ENCODE data around the gene PCSK5.

PCSK5 gene

DNA sequence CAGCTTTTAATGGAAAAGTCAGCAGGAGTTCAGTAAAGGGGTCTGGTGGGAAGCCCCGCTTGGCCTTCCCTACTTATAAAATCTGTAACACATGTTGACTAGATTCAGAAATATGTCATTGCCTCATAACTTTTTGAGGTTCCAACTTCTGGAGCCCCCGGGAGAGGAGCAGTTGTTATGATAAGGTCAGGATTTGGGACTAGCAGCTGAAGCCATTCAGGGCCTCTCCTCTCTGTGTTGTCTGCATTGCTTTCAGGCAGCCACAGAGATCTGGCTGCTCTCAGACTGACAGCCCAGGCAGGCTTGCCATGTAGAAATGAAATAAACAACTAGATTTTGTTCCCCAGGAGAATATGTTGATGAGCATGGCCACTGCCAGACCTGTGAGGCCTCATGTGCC lies 336.7 kb downstream of the PCSK5 start:
- H3K27ac ChIP-seq (ENCODE audit: low read length): no peak overlapping the region
- no peak overlapping the region for H3K4me2 ChIP-seq (ENCODE audit: insufficient read depth, low read length)
- DNase-seq: no peak
- H4K20me1 ChIP-seq (ENCODE audit: insufficient read depth, low read length): no peaks in the 10 kb centered on the region
- no peaks in the 10 kb centered on the region for H3K36me3 ChIP-seq (ENCODE audit: insufficient read depth, low read length)
- H3K79me2 ChIP-seq (ENCODE audit: insufficient read depth, low read length): no peaks in the 10 kb centered on the region
- H3K27me3 ChIP-seq (ENCODE audit: insufficient read depth, low read length, poor library complexity): no peaks in the 10 kb centered on the region
- H3K4me1 ChIP-seq (ENCODE audit: insufficient read depth, low read length): no peaks in the 10 kb centered on the region
- no peak for ATAC-seq (ENCODE audit: insufficient read depth, low read depth)
- H2AFZ ChIP-seq (ENCODE audit: low read depth, low read length): no peak overlapping the region
- H3K4me3 ChIP-seq (ENCODE audit: low read depth in 1 of 2, low read length in 2 of 2): no peak overlapping the region
- TF ChIP-seq EZH2 (IDR thresholded peaks at IDR 0.05; ENCODE audit: borderline replicate concordance, low read depth, low read length, severe bottlenecking): no peak
- TF ChIP-seq, protein P1, sequence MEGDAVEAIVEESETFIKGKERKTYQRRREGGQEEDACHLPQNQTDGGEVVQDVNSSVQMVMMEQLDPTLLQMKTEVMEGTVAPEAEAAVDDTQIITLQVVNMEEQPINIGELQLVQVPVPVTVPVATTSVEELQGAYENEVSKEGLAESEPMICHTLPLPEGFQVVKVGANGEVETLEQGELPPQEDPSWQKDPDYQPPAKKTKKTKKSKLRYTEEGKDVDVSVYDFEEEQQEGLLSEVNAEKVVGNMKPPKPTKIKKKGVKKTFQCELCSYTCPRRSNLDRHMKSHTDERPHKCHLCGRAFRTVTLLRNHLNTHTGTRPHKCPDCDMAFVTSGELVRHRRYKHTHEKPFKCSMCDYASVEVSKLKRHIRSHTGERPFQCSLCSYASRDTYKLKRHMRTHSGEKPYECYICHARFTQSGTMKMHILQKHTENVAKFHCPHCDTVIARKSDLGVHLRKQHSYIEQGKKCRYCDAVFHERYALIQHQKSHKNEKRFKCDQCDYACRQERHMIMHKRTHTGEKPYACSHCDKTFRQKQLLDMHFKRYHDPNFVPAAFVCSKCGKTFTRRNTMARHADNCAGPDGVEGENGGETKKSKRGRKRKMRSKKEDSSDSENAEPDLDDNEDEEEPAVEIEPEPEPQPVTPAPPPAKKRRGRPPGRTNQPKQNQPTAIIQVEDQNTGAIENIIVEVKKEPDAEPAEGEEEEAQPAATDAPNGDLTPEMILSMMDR (IDR thresholded peaks at IDR 0.05; ENCODE audit: borderline replicate concordance, extremely low read depth, low read length, poor library complexity, severe bottlenecking): no peak
- no peak overlapping the region for H3K9ac ChIP-seq (ENCODE audit: low read depth, low read length)
- no peaks in the 10 kb centered on the region for H3K9me3 ChIP-seq (ENCODE audit: insufficient read depth, low read length, severe bottlenecking)

DNA sequence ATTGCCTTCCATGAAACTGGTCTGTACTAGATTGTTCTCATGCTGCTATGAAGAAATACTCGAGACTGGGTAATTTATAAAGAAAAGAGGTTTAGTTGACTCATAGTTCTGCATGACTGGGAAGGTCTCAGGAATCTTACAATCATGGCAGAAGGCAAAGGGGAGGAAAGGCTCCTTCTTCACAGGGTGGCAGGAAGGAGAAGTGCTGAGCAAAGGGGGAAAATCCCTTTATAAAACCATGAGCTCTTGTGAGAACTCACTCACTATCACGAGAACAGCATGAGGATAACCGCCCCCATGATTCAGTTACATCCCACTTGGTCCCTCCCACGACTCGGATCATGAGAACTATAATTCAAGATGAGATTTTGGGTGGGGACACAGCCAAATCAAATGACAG lies 340.5 kb downstream of the PCSK5 start:
- Histone ChIP-seq H3K9ac (ENCODE audit: low read depth, low read length) (no peak overlapping the region), H3K4me1 (ENCODE audit: insufficient read depth, low read length) (no peaks in the 10 kb centered on the region), H2AFZ (ENCODE audit: low read depth, low read length) (no peak overlapping the region), H3K9me3 (ENCODE audit: insufficient read depth, low read length, severe bottlenecking) (no peaks in the 10 kb centered on the region), H3K79me2 (ENCODE audit: insufficient read depth, low read length) (no peaks in the 10 kb centered on the region), H4K20me1 (ENCODE audit: insufficient read depth, low read length) (no peaks in the 10 kb centered on the region), H3K4me2 (ENCODE audit: insufficient read depth, low read length) (no peak overlapping the region), H3K36me3 (ENCODE audit: insufficient read depth, low read length) (no peaks in the 10 kb centered on the region), H3K4me3 (ENCODE audit: low read depth in 1 of 2, low read length in 2 of 2) (no peak overlapping the region), H3K27ac (ENCODE audit: low read length) (no peak overlapping the region), H3K27me3 (ENCODE audit: insufficient read depth, low read length, poor library complexity) (no peaks in the 10 kb centered on the region)
- DNase-seq (no peak), ATAC-seq (ENCODE audit: insufficient read depth, low read depth) (no peak)
- TF ChIP-seq, protein P1 (IDR thresholded peaks at IDR 0.05; ENCODE audit: borderline replicate concordance, extremely low read depth, low read length, poor library complexity, severe bottlenecking): no peak
- no peak for TF ChIP-seq EZH2 (IDR thresholded peaks at IDR 0.05; ENCODE audit: borderline replicate concordance, low read depth, low read length, severe bottlenecking)

DNA sequence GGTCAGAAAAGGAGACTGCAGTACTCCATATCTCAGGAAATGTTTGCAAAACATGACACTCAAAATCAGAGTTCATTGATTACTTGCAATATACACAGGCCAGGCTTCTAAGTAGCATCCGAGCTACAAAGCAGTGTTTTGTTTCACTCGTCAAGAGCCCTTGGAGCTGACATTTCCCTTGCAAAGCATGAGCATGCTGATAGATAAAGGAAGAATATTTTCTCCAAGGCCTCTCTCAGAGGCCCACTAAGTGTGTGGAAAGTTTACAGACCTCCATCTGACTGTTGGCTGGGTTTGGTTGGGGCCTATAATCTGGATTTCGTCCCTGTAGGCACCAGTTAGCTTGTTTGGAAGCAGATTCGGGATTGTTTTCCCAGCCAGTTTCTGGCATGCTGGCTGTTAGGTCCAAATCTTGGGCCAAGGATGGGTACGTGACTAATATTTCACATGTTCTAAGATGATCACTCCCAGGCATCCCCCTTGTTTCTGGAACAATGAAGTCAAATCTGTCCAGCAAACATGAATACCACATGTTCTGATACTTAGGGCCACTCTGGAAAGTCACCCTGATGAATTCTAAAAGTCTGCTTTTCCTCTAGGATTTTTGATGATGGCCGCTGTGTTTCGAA lies 342.5 kb downstream of the PCSK5 start:
- H3K4me1 ChIP-seq (ENCODE audit: insufficient read depth, low read length): no peaks in the 10 kb centered on the region
- no peak overlapping the region for H3K9ac ChIP-seq (ENCODE audit: low read depth, low read length)
- H3K4me2 ChIP-seq (ENCODE audit: insufficient read depth, low read length): no peak overlapping the region
- no peaks in the 10 kb centered on the region for H3K79me2 ChIP-seq (ENCODE audit: insufficient read depth, low read length)
- H3K9me3 ChIP-seq (ENCODE audit: insufficient read depth, low read length, severe bottlenecking): no peaks in the 10 kb centered on the region
- DNase-seq (no peak), ATAC-seq (ENCODE audit: insufficient read depth, low read depth) (no peak)
- no peaks in the 10 kb centered on the region for H3K27me3 ChIP-seq (ENCODE audit: insufficient read depth, low read length, poor library complexity)
- H3K27ac ChIP-seq (ENCODE audit: low read length): no peak overlapping the region
- no peak overlapping the region for H2AFZ ChIP-seq (ENCODE audit: low read depth, low read length)
- H3K4me3 ChIP-seq (ENCODE audit: low read depth in 1 of 2, low read length in 2 of 2): no peak overlapping the region
- no peaks in the 10 kb centered on the region for H4K20me1 ChIP-seq (ENCODE audit: insufficient read depth, low read length)
- no peaks in the 10 kb centered on the region for H3K36me3 ChIP-seq (ENCODE audit: insufficient read depth, low read length)
- TF ChIP-seq, protein P1 (IDR thresholded peaks at IDR 0.05; ENCODE audit: borderline replicate concordance, extremely low read depth, low read length, poor library complexity, severe bottlenecking): no peak
- TF ChIP-seq EZH2 (IDR thresholded peaks at IDR 0.05; ENCODE audit: borderline replicate concordance, low read depth, low read length, severe bottlenecking): no peak

Measured in DND-41 (cell line).